GM10248 (cell line): ENCODE data around the gene ARHGEF10L.

Experiments
- CTCF ChIA-PET: fragments of 300-600 bp; sonication (Branson Sonifier 250); formaldehyde crosslinking; extraction: SDS; loops from one replicate; lab custom pipeline; 2021; ENCODE audit warnings: antibody characterized with exemption; lab: Yijun Ruan, JAX
- POLR2A ChIA-PET: fragments of 350-650 bp; sonication (Branson Sonifier 250); formaldehyde crosslinking; extraction: SDS; loops from one replicate; lab custom pipeline; 2020; ENCODE audit warnings: antibody characterized with exemption; lab: Yijun Ruan, JAX
- DNase-seq: peaks from one replicate; pipeline ENCODE4 v3.0.0; 2012; ENCODE audit errors: extremely low spot score
- CTCF ChIP-seq: IDR thresholded peaks from 2 replicates; pipeline ENCODE4 v1.5.1; 2012; ENCODE audit warnings: mild to moderate bottlenecking, low read depth; ENCODE audit errors: extremely low read depth, missing control alignments, control extremely low read depth

ARHGEF10L gene

GRCh38 chr1:17646444-17647280 lies 107.2 kb downstream of the ARHGEF10L start:
- DNase-seq: no peak
- ChIA-PET POLR2A (no interaction called here), CTCF (no interaction called here)
- no peak for TF ChIP-seq CTCF

GRCh38 chr1:17648457-17649145 lies 109.1 kb downstream of the ARHGEF10L start:
- DNase-seq: no peak
- POLR2A ChIA-PET: no interaction called here
- CTCF ChIA-PET: interaction anchor here (2.6 to 3.3 kb wide), 2 partner anchors 10 to 13 kb away, joined by 7 to 27 read pairs; no protein-coding TSS in a partner anchor
- TF ChIP-seq CTCF: no peak

- POLR2A ChIA-PET: no interaction called here
- TF ChIP-seq CTCF: no peak
- CTCF ChIA-PET: interaction anchor here (1.3 to 3.3 kb wide), 3 partner anchors 9 to 106 kb away, joined by 3 to 27 read pairs (median 7); partner anchors contain the start of gene ACTL8
- DNase-seq: no peak
Observed at GRCh38 chr1:17649371-17650106, 110.0 kb downstream of the ARHGEF10L start.

GRCh38 chr1:17653276-17653675 lies 113.8 kb downstream of the ARHGEF10L start:
- POLR2A ChIA-PET: no interaction called here
- DNase-seq: no peak
- CTCF ChIA-PET: interaction anchor here (2.3 to 2.5 kb wide), 2 partner anchors 9 to 928 kb away, joined by 6 to 10 read pairs; no protein-coding TSS in a partner anchor
- TF ChIP-seq CTCF: no peak

GRCh38 chr1:17653728-17654351 lies 114.3 kb downstream of the ARHGEF10L start:
- CTCF ChIA-PET: interaction anchor here (1.2 to 2.5 kb wide), 4 partner anchors 8 to 928 kb away, joined by 3 to 10 read pairs (median 7); no protein-coding TSS in a partner anchor
- peak; percentile 75 for TF ChIP-seq CTCF
- POLR2A ChIA-PET: no interaction called here
- peak; percentile 56 for DNase-seq

- POLR2A ChIA-PET: no interaction called here
- CTCF ChIA-PET: interaction anchor here (1.2 to 2.3 kb wide), 3 partner anchors 7 to 921 kb away, joined by 3 to 10 read pairs (median 8); no protein-coding TSS in a partner anchor
- no peak for TF ChIP-seq CTCF
- no peak for DNase-seq
Observed at GRCh38 chr1:17654519-17654918, 115.0 kb downstream of the ARHGEF10L start.
